Dedifferentiated amniotic fluid mesenchymal stem cell (primary cell): ENCODE data around the gene XRN2.
"Not testable (repeated sequence)": the region's sequence is repeated elsewhere in the genome, so short reads cannot be mapped to it uniquely, and the experiment has no call there.

Experiments used
- DNase-seq: peaks from one replicate; pipeline ENCODE4 v3.0.0-alpha.2; 2016; ENCODE audit errors: extremely low spot score

XRN2 gene

GRCh38 chr20:21389368-21389767, 86.2 kb downstream of the XRN2 start:
- peak; percentile 22 for DNase-seq

GRCh38 chr20:21390768-21391167, 87.6 kb downstream of the XRN2 start:
- DNase-seq = no peak

- DNase-seq = no peak
Observed at GRCh38 chr20:21391185-21391971, 88.2 kb downstream of the XRN2 start.

GRCh38 chr20:21391972-21392352, 88.8 kb downstream of the XRN2 start:
- DNase-seq = no peak

- no peak for DNase-seq
Observed at GRCh38 chr20:21393166-21393565, 90.0 kb downstream of the XRN2 start.

- no peak for DNase-seq
Observed at GRCh38 chr20:21393816-21394519, 90.8 kb downstream of the XRN2 start.

GRCh38 chr20:21394551-21394950, 91.4 kb downstream of the XRN2 start:
- no peak for DNase-seq

- no peak for DNase-seq
Observed at GRCh38 chr20:21395051-21395665, 92.0 kb downstream of the XRN2 start.

GRCh38 chr20:21395666-21396598, 92.8 kb downstream of the XRN2 start:
- DNase-seq = no peak

- no peak for DNase-seq
Observed at GRCh38 chr20:21396599-21397340, 93.6 kb downstream of the XRN2 start.

GRCh38 chr20:21397341-21398108, 94.4 kb downstream of the XRN2 start, which contains the start of gene NKX2-4:
TSS of gene NKX2-4 (minus strand) at chr20:21397526. CDS start at chr20:21397399, 127 bp downstream.
- no peak for DNase-seq

GRCh38 chr20:21398109-21399004, 95.2 kb downstream of the XRN2 start:
- DNase-seq = no peak

- no peak for DNase-seq
Observed at GRCh38 chr20:21399005-21399475, 95.9 kb downstream of the XRN2 start.

GRCh38 chr20:21411725-21412124, 108.6 kb downstream of the XRN2 start:
- DNase-seq = no peak

GRCh38 chr20:21413996-21414395, 110.9 kb downstream of the XRN2 start:
- DNase-seq = not testable (repeated sequence)

- not testable (repeated sequence) for DNase-seq
Observed at GRCh38 chr20:21419147-21419546, 116.0 kb downstream of the XRN2 start.

- no peak for DNase-seq
Observed at GRCh38 chr20:21421601-21422236, 118.6 kb downstream of the XRN2 start.

- not testable (repeated sequence) for DNase-seq
Observed at GRCh38 chr20:21423712-21424111, 120.6 kb downstream of the XRN2 start.
